ENCODE data around the gene PGAM5. TPM values are rescaled to one million over a fixed set of nuclear protein-coding genes. Genes with fewer than 3 reads are reported as not detected.

Gene PGAM5
- total and polyA plus RNA-seq, 10 of the 15 experiments (the other 5 are each of a cell fraction or from before 2014, with no cell fraction given), result 8.2 to 90.9 (median 45.3) TPM

- Histone ChIP-seq H3K79me2 (ENCODE audit: control insufficient read depth, insufficient read depth, low read length) (peaks cover 1% of the 10 kb centered on the region), H4K20me1 (ENCODE audit: control insufficient read depth, insufficient read depth) (0 out of 2 replicates have a peak, but pooled peaks cover 8% of the 10 kb centered on the region), H3K36me3 (ENCODE audit: control insufficient read depth in 2 of 2, insufficient read depth in 2 of 2, low read length in 1 of 2) (peaks cover 26 to 46% of the 10 kb centered on the region in 2 experiments), H3K27me3 (replicated peaks in 1 of 2; ENCODE audit: control insufficient read depth in 2 of 2, insufficient read depth in 2 of 2, low read length in 1 of 2) (no peaks in the 10 kb centered on the region), H3K27ac (ENCODE audit: control insufficient read depth, insufficient read depth) (no peak overlapping the region), H2AFZ (ENCODE audit: control insufficient read depth, low read depth, low read length) (no peak overlapping the region), H3K4me2 (ENCODE audit: control insufficient read depth, insufficient read depth) (no peak overlapping the region), H3K4me3 (no peak overlapping the region), H3K9me3 (replicated peaks; ENCODE audit: control insufficient read depth, insufficient read depth, low read length) (no peaks in the 10 kb centered on the region), H3K4me1 (ENCODE audit: control insufficient read depth, insufficient read depth, low read length) (no peaks in the 10 kb centered on the region), H3K9ac (ENCODE audit: control insufficient read depth, insufficient read depth, low read length) (no peak overlapping the region)
- DNase-seq (ENCODE audit: low read depth, low spot score) (no peak), FAIRE-seq (no peak), ATAC-seq (no peak)
- intact Hi-C loops (cut with micrococcal nuclease; ENCODE audit: unreplicated experiment), result no loop called here
- RAD21 ChIA-PET (ENCODE audit: unreplicated experiment), result no interaction called here
- in situ Hi-C loops (cut with MboI), result no loop called here
- 99% methylated on average over 12 of the region's 12 CpGs for WGBS (ENCODE audit: insufficient coverage, insufficient replicate concordance, low lambda C conversion rate, missing lambda C conversion rate)
- POLR2A ChIA-PET, result no interaction called here
- no TSS peak for BruUV-seq (replicated peaks)
- TF ChIP-seq STAT3 (IDR thresholded peaks at IDR 0.05; ENCODE audit: low read depth, low read length), result no peak
- TF ChIP-seq ESRRA (IDR thresholded peaks at IDR 0.05; ENCODE audit: low read length), result no peak
- TF ChIP-seq ZNF207 (IDR thresholded peaks at IDR 0.05; ENCODE audit: borderline replicate concordance), result no peak
- TF ChIP-seq E4F1 (IDR thresholded peaks at IDR 0.05; ENCODE audit: borderline replicate concordance, partially characterized antibody), result no peak
- no peak for TF ChIP-seq TARDBP (IDR thresholded peaks at IDR 0.05; ENCODE audit: borderline replicate concordance)
- TF ChIP-seq CREM (IDR thresholded peaks at IDR 0.05; ENCODE audit: low read depth), result no peak
- TF ChIP-seq HDAC2 (IDR thresholded peaks at IDR 0.05), result no peak
- no peak for TF ChIP-seq JUNB (IDR thresholded peaks at IDR 0.05)
- no peak for TF ChIP-seq SIX5 (IDR thresholded peaks at IDR 0.05; ENCODE audit: low read depth, low read length, severe bottlenecking)
- TF ChIP-seq ZNF622 (IDR thresholded peaks at IDR 0.05), result no peak
- TF ChIP-seq CUX1 (IDR thresholded peaks at IDR 0.05; ENCODE audit: insufficient replicate concordance, low read depth, low read length), result no peak
- no peak for TF ChIP-seq HDAC6 (IDR thresholded peaks at IDR 0.05; ENCODE audit: unreplicated experiment)
- no peak for TF ChIP-seq IRF4 (IDR thresholded peaks at IDR 0.05; ENCODE audit: low read depth, low read length)
- TF ChIP-seq RFX5 (IDR thresholded peaks at IDR 0.05; ENCODE audit: low read depth, low read length), result no peak
- CTCF ChIA-PET, result no interaction called here
- SMC1A ChIA-PET (ENCODE audit: uncharacterized antibody, unreplicated experiment), result no interaction called here
Observed at GRCh38 chr12:132719954-132720324, 9.3 kb downstream of the PGAM5 start.

All from GM12878 (cell line).